Hepatocyte (in vitro differentiated cells): ENCODE results near the gene EPS8L3.

Source experiments
- EZH2 ChIP-seq: fragments of 200-600 bp; sonication (generic); IDR thresholded peaks from 2 replicates; pipeline ENCODE4 v1.6.1; 2016; ENCODE audit warnings: antibody characterized with exemption, mild to moderate bottlenecking, borderline replicate concordance
- EZH2phosphoT487 ChIP-seq: fragments of 200-600 bp; sonication (generic); IDR thresholded peaks from one replicate; pipeline ENCODE4 v1.6.1; 2018; ENCODE audit warnings: antibody characterized with exemption, mild to moderate bottlenecking, low read depth, moderate library complexity; ENCODE audit not compliant: unreplicated experiment, severe bottlenecking
- TF ChIP-seq, protein P1 (sequence below): fragments of 200-600 bp; sonication (generic); IDR thresholded peaks from 2 replicates; pipeline ENCODE4 v1.5.1; 2016; ENCODE audit warnings: antibody characterized with exemption, mild to moderate bottlenecking; ENCODE audit not compliant: poor library complexity

DNA sequence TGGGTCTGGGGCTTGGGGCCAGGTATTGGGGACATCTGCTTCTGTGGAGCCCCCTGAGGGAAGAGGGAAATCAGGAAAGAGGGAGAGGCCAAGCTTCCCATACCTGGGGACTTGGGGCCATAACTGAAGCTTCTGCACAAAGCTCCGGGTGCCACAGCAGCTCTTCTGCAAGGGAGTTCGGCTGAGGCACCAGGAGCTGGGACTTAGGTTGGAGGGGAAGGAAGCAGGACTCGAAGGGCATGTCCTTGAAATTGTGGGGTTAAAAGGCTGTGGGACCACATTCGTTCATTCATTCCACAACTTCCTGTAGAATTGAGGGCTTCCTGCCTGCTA, 1.7 kb upstream of the EPS8L3 start:
- TF ChIP-seq, protein P1, sequence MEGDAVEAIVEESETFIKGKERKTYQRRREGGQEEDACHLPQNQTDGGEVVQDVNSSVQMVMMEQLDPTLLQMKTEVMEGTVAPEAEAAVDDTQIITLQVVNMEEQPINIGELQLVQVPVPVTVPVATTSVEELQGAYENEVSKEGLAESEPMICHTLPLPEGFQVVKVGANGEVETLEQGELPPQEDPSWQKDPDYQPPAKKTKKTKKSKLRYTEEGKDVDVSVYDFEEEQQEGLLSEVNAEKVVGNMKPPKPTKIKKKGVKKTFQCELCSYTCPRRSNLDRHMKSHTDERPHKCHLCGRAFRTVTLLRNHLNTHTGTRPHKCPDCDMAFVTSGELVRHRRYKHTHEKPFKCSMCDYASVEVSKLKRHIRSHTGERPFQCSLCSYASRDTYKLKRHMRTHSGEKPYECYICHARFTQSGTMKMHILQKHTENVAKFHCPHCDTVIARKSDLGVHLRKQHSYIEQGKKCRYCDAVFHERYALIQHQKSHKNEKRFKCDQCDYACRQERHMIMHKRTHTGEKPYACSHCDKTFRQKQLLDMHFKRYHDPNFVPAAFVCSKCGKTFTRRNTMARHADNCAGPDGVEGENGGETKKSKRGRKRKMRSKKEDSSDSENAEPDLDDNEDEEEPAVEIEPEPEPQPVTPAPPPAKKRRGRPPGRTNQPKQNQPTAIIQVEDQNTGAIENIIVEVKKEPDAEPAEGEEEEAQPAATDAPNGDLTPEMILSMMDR = no peak
- no peak for TF ChIP-seq EZH2
- no peak for TF ChIP-seq EZH2phosphoT487
